Measurements from ENCODE around the gene IFFO2. TPM values are rescaled to one million over a fixed set of nuclear protein-coding genes. Genes with fewer than 3 reads are reported as not detected.
"Not testable (repeated sequence)": the region's sequence is repeated elsewhere in the genome, so short reads cannot be mapped to it uniquely, and the experiment has no call there.

IFFO2 gene
- total RNA-seq, 1 experiment from 2014 or later = 15.6 TPM

- H2AFZ ChIP-seq (ENCODE audit: low read depth, low read length, poor library complexity, severe bottlenecking) = no peak overlapping the region
- no peak overlapping the region for H3K9ac ChIP-seq (ENCODE audit: low read length)
- H3K4me2 ChIP-seq (ENCODE audit: low read length) = no peak overlapping the region
- no peaks in the 10 kb centered on the region for H3K27me3 ChIP-seq (ENCODE audit: insufficient read depth, low read length)
- ATAC-seq = no peak
- H3K79me2 ChIP-seq (ENCODE audit: insufficient read depth, low read length) = no peaks in the 10 kb centered on the region
- intact Hi-C loops (cut with micrococcal nuclease) = no loop called here
- no TSS peak for BruUV-seq (replicated peaks)
- no peak for DNase-seq (ENCODE audit: low read depth, low spot score)
- ChIA-PET POLR2A (no interaction called here), RAD21 (ENCODE audit: low non-redundant PET in 1 of 2, low total read pairs in 2 of 2, uncharacterized antibody in 2 of 2, unreplicated experiment in 2 of 2) (no interaction called here), CTCF (no interaction called here)
- H3K9me3 ChIP-seq (ENCODE audit: control insufficient read depth in 1 of 2, insufficient read depth in 1 of 2, low read depth in 1 of 2, low read length in 2 of 2) = no peaks in the 10 kb centered on the region
- H4K20me1 ChIP-seq (ENCODE audit: insufficient read depth) = no peaks in the 10 kb centered on the region
- H3K36me3 ChIP-seq (ENCODE audit: control insufficient read depth in 1 of 2, insufficient read depth in 2 of 2, low read length in 2 of 2) = no peaks in the 10 kb centered on the region
- TF ChIP-seq ELF1 (IDR thresholded peaks at IDR 0.05; ENCODE audit: borderline replicate concordance, low read depth) = no peak
- TF ChIP-seq SRF (IDR thresholded peaks at IDR 0.05; ENCODE audit: low read depth) = no peak
- TF ChIP-seq JUND (IDR thresholded peaks at IDR 0.05) = no peak
- no peak for TF ChIP-seq EGR1 (IDR thresholded peaks at IDR 0.05; ENCODE audit: low read depth)
- TF ChIP-seq CTCF (IDR thresholded peaks at IDR 0.05 in 2 of 3, conservative IDR thresholded peaks at IDR 0.05 in 1 of 3; ENCODE audit: borderline replicate concordance in 1 of 3, insufficient read depth in 1 of 3, low read depth in 2 of 3, low read length in 2 of 3) = no peak
- no peak for TF ChIP-seq CBX3 (IDR thresholded peaks at IDR 0.05; ENCODE audit: low read depth)
- no peak for TF ChIP-seq ZFX (IDR thresholded peaks at IDR 0.05)
- no peak overlapping the region for H3K4me3 ChIP-seq (replicated peaks in 1 of 2; ENCODE audit: low read depth in 1 of 2, low read length in 2 of 2)
- H3K4me1 ChIP-seq (ENCODE audit: control insufficient read depth in 1 of 2, insufficient read depth in 2 of 2, low read length in 2 of 2) = no peaks in the 10 kb centered on the region
- no peak overlapping the region for H3K27ac ChIP-seq (ENCODE audit: low read depth, low read length)
- H3K9me2 ChIP-seq (ENCODE audit: insufficient read depth) = no peaks in the 10 kb centered on the region
These were observed 61.2 kb downstream of the IFFO2 start for GRCh38 chr1:18895317-18895716.

- RAD21 ChIA-PET (ENCODE audit: low non-redundant PET in 1 of 2, low total read pairs in 2 of 2, uncharacterized antibody in 2 of 2, unreplicated experiment in 2 of 2) = interaction anchor here in 1 of 2 experiments (1.3 kb wide), 1 partner anchor 9 kb away, joined by 3 read pairs; no protein-coding TSS in a partner anchor
- ATAC-seq (no peak), DNase-seq (ENCODE audit: low read depth, low spot score) (no peak)
- CTCF ChIA-PET = interaction anchor here (0.6 to 1.8 kb wide), 3 partner anchors 9 to 20 kb away, joined by 3 to 6 read pairs (median 3); no protein-coding TSS in a partner anchor
- H3K27me3 ChIP-seq (ENCODE audit: insufficient read depth, low read length) = no peaks in the 10 kb centered on the region
- no peaks in the 10 kb centered on the region for H3K9me2 ChIP-seq (ENCODE audit: insufficient read depth)
- no peak overlapping the region for H2AFZ ChIP-seq (ENCODE audit: low read depth, low read length, poor library complexity, severe bottlenecking)
- POLR2A ChIA-PET = interaction anchor here (0.9 kb wide), 1 partner anchor 10 kb away, joined by 4 read pairs; the partner anchor contains the start of gene ALDH4A1
- H3K9ac ChIP-seq (ENCODE audit: low read length) = no peak overlapping the region
- no peak overlapping the region for H3K27ac ChIP-seq (ENCODE audit: low read depth, low read length)
- H3K36me3 ChIP-seq (ENCODE audit: control insufficient read depth in 1 of 2, insufficient read depth in 2 of 2, low read length in 2 of 2) = no peaks in the 10 kb centered on the region
- H3K4me3 ChIP-seq (replicated peaks in 1 of 2; ENCODE audit: low read depth in 1 of 2, low read length in 2 of 2) = no peak overlapping the region
- no peaks in the 10 kb centered on the region for H3K9me3 ChIP-seq (ENCODE audit: control insufficient read depth in 1 of 2, insufficient read depth in 1 of 2, low read depth in 1 of 2, low read length in 2 of 2)
- no peaks in the 10 kb centered on the region for H4K20me1 ChIP-seq (ENCODE audit: insufficient read depth)
- TF ChIP-seq CBX3 (IDR thresholded peaks at IDR 0.05; ENCODE audit: low read depth) = no peak
- no peak for TF ChIP-seq YY1 (IDR thresholded peaks at IDR 0.05; ENCODE audit: extremely low read depth, insufficient replicate concordance, low read depth, low read length)
- no peak for TF ChIP-seq ATF3 (IDR thresholded peaks at IDR 0.05)
- H3K79me2 ChIP-seq (ENCODE audit: insufficient read depth, low read length) = no peaks in the 10 kb centered on the region
- no peaks in the 10 kb centered on the region for H3K4me1 ChIP-seq (ENCODE audit: control insufficient read depth in 1 of 2, insufficient read depth in 2 of 2, low read length in 2 of 2)
- no peak overlapping the region for H3K4me2 ChIP-seq (ENCODE audit: low read length)
- BruUV-seq (replicated peaks) = no TSS peak
- intact Hi-C loops (cut with micrococcal nuclease) = no loop called here
These were observed 63.4 kb downstream of the IFFO2 start for GRCh38 chr1:18893120-18893519.

GRCh38 chr1:18891858-18892257, 64.6 kb downstream of the IFFO2 start:
- CTCF ChIA-PET = interaction anchor here (1.3 to 1.8 kb wide), 3 partner anchors 11 to 21 kb away, joined by 5 to 6 read pairs (median 6); partner anchors contain the start of gene ALDH4A1
- H3K79me2 ChIP-seq (ENCODE audit: insufficient read depth, low read length); H3K4me1 ChIP-seq (ENCODE audit: control insufficient read depth in 1 of 2, insufficient read depth in 2 of 2, low read length in 2 of 2); H3K9me3 ChIP-seq (ENCODE audit: control insufficient read depth in 1 of 2, insufficient read depth in 1 of 2, low read depth in 1 of 2, low read length in 2 of 2); H3K4me2 ChIP-seq (ENCODE audit: low read length); H3K9ac ChIP-seq (ENCODE audit: low read length); H3K27ac ChIP-seq (ENCODE audit: low read depth, low read length); POLR2A ChIA-PET; RAD21 ChIA-PET (ENCODE audit: low non-redundant PET in 1 of 2, low total read pairs in 2 of 2, uncharacterized antibody in 2 of 2, unreplicated experiment in 2 of 2); H3K27me3 ChIP-seq (ENCODE audit: insufficient read depth, low read length); BruUV-seq (replicated peaks); intact Hi-C loops (cut with micrococcal nuclease); H3K36me3 ChIP-seq (ENCODE audit: control insufficient read depth in 1 of 2, insufficient read depth in 2 of 2, low read length in 2 of 2); H4K20me1 ChIP-seq (ENCODE audit: insufficient read depth); H2AFZ ChIP-seq (ENCODE audit: low read depth, low read length, poor library complexity, severe bottlenecking); H3K9me2 ChIP-seq (ENCODE audit: insufficient read depth); DNase-seq (ENCODE audit: low read depth, low spot score); ATAC-seq; H3K4me3 ChIP-seq (replicated peaks in 1 of 2; ENCODE audit: low read depth in 1 of 2, low read length in 2 of 2): not testable (repeated sequence)
